Endothelial cell (in vitro differentiated cells): ENCODE measurements around the gene GALNT12. TPM values are rescaled to one million over a fixed set of nuclear protein-coding genes. Genes with fewer than 3 reads are reported as not detected.

Source experiments
- DNase-seq: peaks from one replicate; pipeline ENCODE4 v3.0.0; 2021; ENCODE audit warnings: low spot score
- H3K27ac Mint-ChIP-seq: one replicate; pipeline ENCODE4 v1.8.0; 2021; ENCODE audit warnings: mixed read lengths, inconsistent platforms; ENCODE audit not compliant: unreplicated experiment
- H3K27me3 Mint-ChIP-seq: one replicate; pipeline ENCODE4 v1.8.0; 2021; ENCODE audit warnings: mild to moderate bottlenecking, moderate library complexity, mixed read lengths, inconsistent platforms; ENCODE audit not compliant: unreplicated experiment
- H3K36me3 Mint-ChIP-seq: one replicate; pipeline ENCODE4 v1.8.0; 2021; ENCODE audit warnings: mild to moderate bottlenecking, low read depth, mixed read lengths, inconsistent platforms; ENCODE audit not compliant: unreplicated experiment
- H3K4me1 Mint-ChIP-seq: one replicate; pipeline ENCODE4 v1.8.0; 2021; ENCODE audit warnings: mild to moderate bottlenecking, mixed read lengths, inconsistent platforms; ENCODE audit not compliant: unreplicated experiment
- H3K4me3 Mint-ChIP-seq: one replicate; pipeline ENCODE4 v1.8.0; 2021; ENCODE audit warnings: mild to moderate bottlenecking, mixed read lengths, inconsistent platforms; ENCODE audit not compliant: unreplicated experiment
- H3K9me3 Mint-ChIP-seq: one replicate; pipeline ENCODE4 v1.8.0; 2021; ENCODE audit warnings: mixed read lengths, inconsistent platforms; ENCODE audit not compliant: unreplicated experiment
- CTCF ChIP-seq: fragments of 200-600 bp; sonication (generic); IDR thresholded peaks from one replicate; pipeline ENCODE4 v1.5.0; 2021; ENCODE audit warnings: antibody characterized with exemption; ENCODE audit not compliant: unreplicated experiment
- total RNA-seq: library from RNA; stranded (reverse); fragmentation: NEBNext Ultra II Directional; extraction: Animal tissue kit (Norgen Biotek cat#: 25700); gene quantifications from one replicate; pipeline ENCODE4 v1.2.1, GENCODE V29; 2021; ENCODE audit not compliant: unreplicated experiment

The GALNT12 gene
- total RNA-seq, 1 donor from 2014 or later = 1.7 TPM

DNA sequence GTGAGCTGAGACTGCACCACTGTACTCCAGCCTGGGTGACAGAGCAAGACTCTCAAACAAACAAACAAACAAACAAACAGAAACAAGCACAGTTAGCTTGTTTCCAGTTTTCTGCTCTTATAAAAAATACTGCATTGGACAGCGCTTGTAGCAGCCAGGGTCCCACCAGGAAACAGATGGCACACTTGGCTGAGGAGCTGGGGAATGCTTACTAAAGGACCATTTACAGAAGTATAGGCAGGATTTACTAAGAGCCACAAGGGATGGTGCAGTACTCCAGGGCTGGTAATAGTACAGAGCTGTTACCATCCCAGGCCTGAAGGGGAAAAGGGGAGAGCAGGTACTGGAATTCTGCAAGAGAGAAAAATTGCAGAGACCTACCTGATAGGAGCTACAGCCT is 5.9 kb upstream of the GALNT12 start:
- H3K27me3 Mint-ChIP-seq = peaks cover 6% of the 10 kb centered on the region

DNA sequence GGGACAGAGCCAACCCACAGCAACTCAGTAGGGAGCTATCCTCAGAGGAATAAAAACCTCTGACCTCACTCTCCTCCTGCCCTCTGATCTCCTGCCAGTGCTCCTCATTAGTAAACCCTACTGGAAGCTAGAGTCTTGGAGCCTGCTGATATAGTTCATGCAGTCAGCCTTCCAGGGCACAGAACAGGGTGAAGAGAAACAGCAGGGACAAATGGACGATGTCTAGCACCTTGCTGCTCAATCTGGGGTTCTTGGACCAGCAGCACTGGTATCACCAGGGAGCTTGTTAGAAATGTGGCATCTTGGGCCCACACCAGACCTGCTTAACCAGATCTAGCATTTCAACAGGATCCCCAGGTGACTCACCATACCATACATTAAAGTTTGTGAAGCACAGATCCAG is 5.5 kb upstream of the GALNT12 start:
- H3K27ac Mint-ChIP-seq = no peak overlapping the region
- H3K4me1 Mint-ChIP-seq = no peaks in the 10 kb centered on the region
- H3K4me3 Mint-ChIP-seq = no peak overlapping the region
- H3K36me3 Mint-ChIP-seq = peaks cover 4% of the 10 kb centered on the region
- TF ChIP-seq CTCF = no peak
- H3K9me3 Mint-ChIP-seq = no peaks in the 10 kb centered on the region
- DNase-seq = no peak
- peaks cover 8% of the 10 kb centered on the region for H3K27me3 Mint-ChIP-seq

More for the DNA sequence above, 5.9 kb upstream of the GALNT12 start:
- H3K9me3 Mint-ChIP-seq = no peaks in the 10 kb centered on the region
- no peak for TF ChIP-seq CTCF
- H3K27ac Mint-ChIP-seq = no peak overlapping the region
- no peak overlapping the region for H3K4me3 Mint-ChIP-seq
- H3K36me3 Mint-ChIP-seq = peaks cover 4% of the 10 kb centered on the region
- H3K4me1 Mint-ChIP-seq = no peaks in the 10 kb centered on the region
- DNase-seq = no peak

DNA sequence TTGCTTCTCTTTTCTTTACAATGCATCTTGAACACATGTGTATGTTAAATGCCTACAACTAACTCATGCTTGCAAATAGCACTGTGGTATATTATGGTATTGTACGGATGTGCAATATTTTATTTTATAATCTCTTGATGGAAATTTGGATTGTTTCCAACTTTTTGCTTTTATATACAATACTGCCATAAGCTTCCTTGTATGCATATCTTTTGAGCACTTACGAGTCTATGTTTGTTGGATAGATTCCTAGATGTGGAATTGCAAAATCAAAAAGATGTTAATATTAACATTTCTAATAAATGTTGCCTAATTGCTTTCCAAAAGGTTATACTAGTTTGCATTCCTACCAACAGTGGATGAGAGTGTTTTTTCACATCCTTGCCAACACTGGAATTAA is 3.4 kb upstream of the GALNT12 start:
- no peak for DNase-seq
- no peak overlapping the region for H3K27ac Mint-ChIP-seq
- H3K36me3 Mint-ChIP-seq = no peaks in the 10 kb centered on the region
- H3K27me3 Mint-ChIP-seq = peaks cover 15% of the 10 kb centered on the region
- H3K4me3 Mint-ChIP-seq = no peak overlapping the region
- H3K4me1 Mint-ChIP-seq = peaks cover 3% of the 10 kb centered on the region
- H3K9me3 Mint-ChIP-seq = no peaks in the 10 kb centered on the region
- TF ChIP-seq CTCF = no peak

DNA sequence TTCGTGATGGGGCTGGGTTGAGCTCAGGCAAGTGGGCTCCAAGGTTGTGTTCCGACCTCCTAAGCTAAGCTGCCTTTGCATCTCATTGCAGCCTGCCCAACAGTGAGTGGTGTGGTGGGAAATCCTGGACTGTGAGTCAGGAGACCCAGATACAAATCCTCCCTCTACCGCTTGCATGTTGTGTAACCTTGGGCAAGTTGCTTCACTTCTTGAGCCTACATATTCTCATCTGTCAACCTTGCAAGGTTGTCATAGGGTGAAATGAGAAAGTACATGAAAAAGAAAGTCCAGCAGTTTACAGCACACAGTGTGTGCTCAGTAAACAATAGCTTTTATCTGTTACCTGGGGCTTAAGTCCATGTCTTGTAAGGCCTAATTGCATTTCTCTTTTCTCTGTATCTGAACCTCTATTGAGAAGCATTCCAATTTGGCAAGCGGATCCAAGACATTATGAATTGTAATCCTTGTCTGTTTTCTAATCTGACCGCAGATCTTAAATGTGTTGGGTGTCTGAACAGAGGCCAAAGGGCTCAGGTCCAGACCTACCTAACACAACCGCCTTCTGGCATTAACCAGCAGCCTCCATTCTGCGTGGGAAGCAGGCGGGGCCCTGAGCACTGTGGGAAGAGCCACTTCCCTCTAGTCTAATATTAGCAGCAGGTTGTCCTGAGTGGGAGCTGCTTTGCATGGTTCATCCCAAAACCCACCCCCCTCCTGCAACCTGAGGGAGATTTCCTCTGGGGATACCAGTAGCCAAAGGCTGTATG is 1.8 kb upstream of the GALNT12 start:
- Mint-ChIP-seq H3K4me1 (peaks cover 9% of the 10 kb centered on the region), H3K4me3 (no peak overlapping the region), H3K9me3 (no peaks in the 10 kb centered on the region), H3K27me3 (peaks cover 19% of the 10 kb centered on the region), H3K27ac (no peak overlapping the region), H3K36me3 (no peaks in the 10 kb centered on the region)
- DNase-seq = no peak
- TF ChIP-seq CTCF = no peak

DNA sequence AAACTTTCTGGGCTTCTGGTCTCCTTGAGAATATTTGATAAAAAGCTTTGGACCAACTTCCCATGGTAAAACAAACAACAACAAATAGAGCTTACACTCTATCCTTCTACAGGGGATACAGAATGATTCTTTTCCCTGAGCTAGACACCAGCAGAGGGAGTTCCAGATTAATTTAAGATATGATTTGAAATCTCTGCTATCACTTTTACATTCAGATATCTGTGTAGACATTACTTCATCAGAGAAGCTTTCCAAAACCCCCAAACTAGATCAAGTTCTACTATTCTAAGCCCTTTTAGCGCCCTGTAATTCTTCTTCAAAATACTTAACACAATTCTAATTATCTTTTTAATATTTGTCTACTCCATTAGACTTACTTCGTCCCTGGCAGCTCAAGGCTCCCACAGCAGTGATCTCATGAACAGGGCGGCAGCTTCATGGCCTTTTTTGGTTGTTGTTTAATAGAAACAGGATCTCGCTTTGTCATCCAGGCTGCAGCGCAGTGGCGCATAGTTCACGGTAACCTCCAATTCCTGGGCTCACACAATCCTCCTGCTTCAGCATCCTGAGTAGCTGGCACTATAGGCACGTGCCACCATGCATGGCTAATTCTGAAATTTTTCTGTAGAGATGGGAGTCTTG is 955 bp upstream of the GALNT12 start:
- TF ChIP-seq CTCF = no peak
- Mint-ChIP-seq H3K36me3 (no peaks in the 10 kb centered on the region), H3K4me3 (no peak overlapping the region), H3K27ac (no peak overlapping the region), H3K27me3 (peaks cover 19% of the 10 kb centered on the region), H3K4me1 (peaks cover 9% of the 10 kb centered on the region), H3K9me3 (no peaks in the 10 kb centered on the region)
- no peak for DNase-seq
